ENCODE results near the gene NEURL1B. TPM values are rescaled to one million over a fixed set of nuclear protein-coding genes. Genes with fewer than 3 reads are reported as not detected.

NEURL1B gene
- total and polyA plus RNA-seq, 8 donors, result 2.8 to 7.8 (median 3.9) TPM

- H3K36me3 ChIP-seq, result no peaks in the 10 kb centered on the region
- H3K9me3 ChIP-seq, result no peaks in the 10 kb centered on the region
- no peaks in the 10 kb centered on the region for H3K27me3 ChIP-seq
- H3K4me1 ChIP-seq, result peaks cover 0 to 13% (median 5%) of the 10 kb centered on the region in 3 donors
- no peak for FAIRE-seq
- peak in 1 of 6 donors; percentile 35 for DNase-seq
- intact Hi-C loops (cut with DNase I), result no loop called here
- TF ChIP-seq CTCF (IDR thresholded peaks at IDR 0.05), result no peak
- no peak for ATAC-seq
- H3K4me3 ChIP-seq, result no peak overlapping the region
- WGBS, 2 donors, result 95 to 97% methylated on average over 8 of the region's 8 CpGs
- H3K27ac ChIP-seq, result no peak overlapping the region
Observed at GRCh38 chr5:172694541-172694940, 53.5 kb downstream of the NEURL1B start.

GRCh38 chr5:172695232-172696054 is 54.4 kb downstream of the NEURL1B start:
- intact Hi-C loops (cut with DNase I), result loop anchor here in 2 of 3 donors (2.0 to 5.0 kb wide), 2 partner anchors 215 to 218 kb away; no protein-coding TSS in a partner anchor
- no peak for TF ChIP-seq CTCF (IDR thresholded peaks at IDR 0.05)
- Histone ChIP-seq H3K36me3 (no peaks in the 10 kb centered on the region), H3K9me3 (no peaks in the 10 kb centered on the region), H3K4me1 (peaks cover 0 to 13% (median 5%) of the 10 kb centered on the region in 3 donors), H3K27ac (no peak overlapping the region), H3K4me3 (no peak overlapping the region), H3K27me3 (no peaks in the 10 kb centered on the region)
- DNase-seq (peak in 1 of 6 donors; percentile 54), FAIRE-seq (no peak), ATAC-seq (no peak)
- 74% methylated on average over 14 of the region's 14 CpGs for WGBS, 2 donors

- no peak for ATAC-seq
- Histone ChIP-seq H3K9me3 (no peaks in the 10 kb centered on the region), H3K27ac (no peak overlapping the region), H3K4me1 (peaks cover 0 to 13% (median 5%) of the 10 kb centered on the region in 3 donors), H3K27me3 (no peaks in the 10 kb centered on the region), H3K4me3 (no peak overlapping the region), H3K36me3 (no peaks in the 10 kb centered on the region)
- 80 to 81% methylated on average over 20 of the region's 20 CpGs for WGBS, 2 donors
- DNase-seq, result peak in 2 of 6 donors; percentile 63 to 66
- intact Hi-C loops (cut with DNase I), result loop anchor here in 2 of 3 donors (2.0 to 5.0 kb wide), 2 partner anchors 216 to 219 kb away; no protein-coding TSS in a partner anchor
- TF ChIP-seq CTCF (IDR thresholded peaks at IDR 0.05), result no peak
- no peak for FAIRE-seq
Observed at GRCh38 chr5:172696171-172696849, 55.2 kb downstream of the NEURL1B start.

GRCh38 chr5:172697123-172698121 is 56.4 kb downstream of the NEURL1B start:
- DNase-seq, result peak; percentile 84 to 95 (median 90)
- TF ChIP-seq CTCF (IDR thresholded peaks at IDR 0.05), result peak; percentile 81 to 89 (median 85)
- WGBS, 2 donors, result 14 to 15% methylated on average over 36 of the region's 36 CpGs
- intact Hi-C loops (cut with DNase I), result loop anchor here in 2 of 3 donors (2.0 to 5.0 kb wide), 2 partner anchors 217 to 220 kb away; no protein-coding TSS in a partner anchor
- H3K27me3 ChIP-seq, result no peaks in the 10 kb centered on the region
- no peaks in the 10 kb centered on the region for H3K9me3 ChIP-seq
- peak; percentile 89 to 97 (median 96) for ATAC-seq
- peaks cover 0 to 13% (median 5%) of the 10 kb centered on the region in 3 donors for H3K4me1 ChIP-seq
- no peaks in the 10 kb centered on the region for H3K36me3 ChIP-seq
- peak overlapping the region; percentile 38 to 65 (median 50) for H3K4me3 ChIP-seq
- peak; percentile 60 for FAIRE-seq
- peak overlapping the region in 2 of 4 donors; percentile 24 to 55 for H3K27ac ChIP-seq

All from pancreas (tissue), 10 donors.